K562 (cell line): ENCODE data around the gene CDCA4. TPM values are rescaled to one million over a fixed set of nuclear protein-coding genes. Genes with fewer than 3 reads are reported as not detected.

Experiments
- ATAC-seq: fragments of 200-7000 bp; cut with Tn5 transposase; 3 replicates; pipeline ENCODE4 v1.9.1; 2020; ENCODE audit warnings: moderate library complexity
- BruUV-seq: library from RNA; stranded (reverse); fragments of 400-500 nt; replicated peaks from 2 replicates; lab custom pipeline; 2021; lab: Mats Ljungman, UMichigan
- CTCF ChIA-PET: fragments of 300-600 bp; formaldehyde crosslinking; extraction: SDS; loops from one replicate; lab custom pipeline; 2021; ENCODE audit warnings: low intra/inter-chr PET ratio; lab: Yijun Ruan, JAX
- POLR2A ChIA-PET: fragments of 300-600, 350-650 bp; sonication (Branson Sonifier 250); formaldehyde crosslinking; extraction: SDS; loops from one replicate; lab custom pipeline; 2021; ENCODE audit warnings: antibody characterized with exemption, inconsistent platforms; lab: Yijun Ruan, JAX
- DNase-seq, 4 experiments: peaks; one replicate each; pipeline versions ENCODE4 v3.0.0 to v3.0.0-alpha.2; 2011 to 2018; ENCODE audit warnings: low spot score in 3 of 4, mixed read lengths in 3 of 4; ENCODE audit errors: extremely low read depth in 1 of 4
- FAIRE-seq: peaks from 2 replicates; lab custom pipeline; 2011; peaks lifted over from hg19 to GRCh38; lab: Jason Lieb, UNC
- H2AFZ ChIP-seq: 2 replicates; pipeline ENCODE4 v1.6.0; 2011; ENCODE audit warnings: low read depth, low read length, control low read depth, inconsistent platforms
- H3K27ac ChIP-seq: fragments of 200-600 bp; 3 replicates; pipeline ENCODE4 v1.8.0; 2011; ENCODE audit warnings: low read depth, mild to moderate bottlenecking, control low read depth, inconsistent platforms, low read length, moderate library complexity, mixed read lengths; ENCODE audit errors: extremely low read depth
- H3K27me3 ChIP-seq, 2 experiments: fragments of 300-600 bp in 1 of 2; 2 replicates in 1 of 2; 3 replicates in 1 of 2; pipeline versions ENCODE4 v1.6.0 to v1.8.0; 2011; ENCODE audit warnings: inconsistent platforms in 2 of 2, low read length in 2 of 2, mild to moderate bottlenecking in 1 of 2, mixed read lengths in 1 of 2, moderate library complexity in 1 of 2; ENCODE audit not compliant: control insufficient read depth in 2 of 2, insufficient read depth in 2 of 2
- H3K36me3 ChIP-seq: fragments of 300-600 bp; 3 replicates; pipeline ENCODE4 v1.8.0; 2011; ENCODE audit warnings: mild to moderate bottlenecking, low read length, inconsistent platforms; ENCODE audit not compliant: control insufficient read depth, insufficient read depth
- H3K4me1 ChIP-seq, 2 experiments: fragments of 200-600 bp in 1 of 2; replicated peaks in 1 of 2; 2 replicates in 1 of 2; 3 replicates in 1 of 2; pipeline versions ENCODE4 v1.5.1 to v1.8.0; 2011; ENCODE audit warnings: inconsistent platforms in 2 of 2, low read length in 2 of 2, mild to moderate bottlenecking in 1 of 2, mixed read lengths in 1 of 2, moderate library complexity in 1 of 2; ENCODE audit not compliant: control insufficient read depth in 2 of 2, insufficient read depth in 2 of 2
- H3K4me2 ChIP-seq: 2 replicates; pipeline ENCODE4 v1.6.1; 2011; ENCODE audit warnings: low read length, control low read depth, inconsistent platforms, mixed read lengths; ENCODE audit not compliant: insufficient read depth
- H3K4me3 ChIP-seq: fragments of 200-600 bp; sonication (generic), shearing (Covaris generic); 2 replicates; pipeline ENCODE4 v1.5.1; 2016; ENCODE audit warnings: control low read depth, inconsistent platforms
- H3K79me2 ChIP-seq: fragments of 200-600 bp; 3 replicates; pipeline ENCODE4 v1.8.0; 2011; ENCODE audit warnings: low read length, inconsistent platforms; ENCODE audit not compliant: control insufficient read depth, insufficient read depth
- H3K9ac ChIP-seq, 2 experiments: 2 replicates each; pipeline versions ENCODE4 v1.6.0 to v1.6.1; 2011; ENCODE audit warnings: low read depth in 2 of 2, low read length in 2 of 2, control low read depth in 1 of 2, inconsistent platforms in 1 of 2, mild to moderate bottlenecking in 1 of 2, mixed read lengths in 1 of 2; ENCODE audit not compliant: insufficient read depth in 1 of 2
- H3K9me1 ChIP-seq: one replicate; pipeline ENCODE4 v1.6.0; 2011; ENCODE audit warnings: inconsistent platforms, mild to moderate bottlenecking, low read length, moderate library complexity; ENCODE audit not compliant: control insufficient read depth, insufficient read depth
- H3K9me3 ChIP-seq: replicated peaks from 2 replicates; pipeline ENCODE4 v1.5.1; 2011; ENCODE audit warnings: low read depth, low read length, inconsistent platforms; ENCODE audit not compliant: control insufficient read depth, insufficient read depth
- H4K20me1 ChIP-seq: replicated peaks from 2 replicates; pipeline ENCODE4 v1.6.1; 2011; ENCODE audit warnings: low read length, inconsistent platforms, mixed read lengths; ENCODE audit not compliant: control insufficient read depth, insufficient read depth
- ATF7 ChIP-seq: fragments of 450-650 bp; IDR thresholded peaks from 2 replicates; pipeline ENCODE4 v1.7.1; 2014; ENCODE audit warnings: mild to moderate bottlenecking, moderate library complexity
- CREB3 ChIP-seq: fragments of 450-650 bp; conservative IDR thresholded peaks from 2 replicates; pipeline ENCODE4 v1.6.1; 2016; ENCODE audit warnings: missing genetic modification characterization, low read depth, mild to moderate bottlenecking, missing compliant biosample characterization, moderate library complexity
- DLX4 ChIP-seq: fragments of 250-450 bp; sonication (Bioruptor Pico); IDR thresholded peaks from 2 replicates; pipeline ENCODE4 v1.6.1; 2021; ENCODE audit warnings: mild to moderate bottlenecking
- HDAC1 ChIP-seq, 2 experiments: fragments of 450-650 bp; IDR thresholded peaks; 2 replicates each; pipeline ENCODE4 v1.6.1; 2016 to 2017; ENCODE audit warnings: inconsistent platforms in 1 of 2, mild to moderate bottlenecking in 1 of 2, moderate library complexity in 1 of 2
- MEF2A ChIP-seq: IDR thresholded peaks from 2 replicates; pipeline ENCODE4 v1.6.1; 2011; ENCODE audit warnings: low read depth, mild to moderate bottlenecking, low read length, moderate library complexity; ENCODE audit not compliant: control insufficient read depth
- POLR2G ChIP-seq: fragments of 200-400 bp; formaldehyde crosslinking; IDR thresholded peaks from 2 replicates; pipeline ENCODE4 v1.6.1; 2017; ENCODE audit warnings: low read depth, mild to moderate bottlenecking, antibody characterized with exemption, low read length, moderate library complexity
- RBM22 ChIP-seq: fragments of 200-400 bp; formaldehyde crosslinking; IDR thresholded peaks from 2 replicates; pipeline ENCODE4 v1.6.1; 2018; ENCODE audit warnings: low read length, low read depth; ENCODE audit not compliant: poor library complexity, severe bottlenecking
- TAF9B ChIP-seq: fragments of 450-650 bp; IDR thresholded peaks from 2 replicates; pipeline ENCODE4 v1.6.1; 2018; ENCODE audit warnings: mild to moderate bottlenecking; ENCODE audit not compliant: partially characterized antibody
- TBP ChIP-seq: optimal IDR thresholded peaks from 2 replicates; pipeline ENCODE3; 2011; ENCODE audit warnings: low read depth, low read length, improper control_type of control experiment
- TRIM28 ChIP-seq: fragments of 450-650 bp; IDR thresholded peaks from 2 replicates; pipeline ENCODE4 v1.6.1; 2017
- VEZF1 ChIP-seq: fragments of 200-800 bp; sonication (Bioruptor generic); IDR thresholded peaks from 2 replicates; pipeline ENCODE4 v1.6.1; 2017; ENCODE audit warnings: missing genetic modification characterization, missing compliant biosample characterization
- ZFP36 ChIP-seq: fragments of 150-350 bp; IDR thresholded peaks from 2 replicates; pipeline ENCODE4 v1.6.1; 2018; ENCODE audit warnings: low read length, low read depth; ENCODE audit not compliant: partially characterized antibody
- ZNF518B ChIP-seq: fragments of 250-450 bp; sonication (Bioruptor Pico); IDR thresholded peaks from 2 replicates; pipeline ENCODE4 v1.5.0; 2021; ENCODE audit warnings: mild to moderate bottlenecking, moderate library complexity
- ZNF764 ChIP-seq: fragments of 250-450 bp; sonication (Bioruptor Pico); IDR thresholded peaks from 2 replicates; pipeline ENCODE4 v1.4.0; 2020; ENCODE audit warnings: low read depth, mild to moderate bottlenecking, moderate library complexity
- WGBS: fragments of 100-300 bp; shearing (Covaris generic); methylation state at CpG from one replicate; pipeline ENCODE4 v1.1.6; 2016; ENCODE audit warnings: low coverage, mixed read lengths; ENCODE audit not compliant: insufficient coverage; ENCODE audit errors: missing lambda C conversion rate; 5-methylcytosine and 5-hydroxymethylcytosine counted together
- in situ Hi-C: fragments of 300-500 bp; cut with MboI; formaldehyde crosslinking; loops from 4 replicates; pipeline ENCODE4 v1.15.0; 2018; ENCODE audit warnings: inconsistent platforms, mixed read lengths
- intact Hi-C: fragments of 100-400 bp; cut with micrococcal nuclease; formaldehyde crosslinking; loops from 2 replicates; pipeline ENCODE4 v1.14.2; 2022
- polyA plus RNA-seq, 8 experiments: library from polyadenylated mRNA; depleted of rRNA in 4 of 8; stranded (reverse) in 5 of 8; unstranded in 3 of 8; fragments of >200 nt; fragmentation: Nextera tagmentation in 2 of 8; fragmentation: Illumina TruSeq in 1 of 8; extraction: Ambion mirVana in 2 of 8; extraction: Trizol in 1 of 8; gene quantifications; 2 replicates each; pipeline versions ENCODE4 v1.2.1 to v1.2.3, GENCODE V29; 2011 to 2014; ENCODE audit warnings: inconsistent platforms in 1 of 8, missing spikeins in 1 of 8
- total RNA-seq, 7 experiments: library from RNA; depleted of rRNA in 6 of 7; stranded (reverse); fragments of >200 nt in 6 of 7; fragmentation: Illumina TruSeq in 2 of 7; extraction: Trizol in 2 of 7; gene quantifications; 2 replicates each; pipeline versions ENCODE4 v1.2.1 to v1.2.3, GENCODE V29; 2011 to 2021; ENCODE audit warnings: low replicate concordance in 1 of 7

Gene CDCA4
- total and polyA plus RNA-seq, 9 of the 15 experiments (the other 6 are each of a cell fraction or from before 2014, with no cell fraction given): 6.6 to 44.2 (median 23.0) TPM

GRCh38 chr14:104977681-104978653 is 42.9 kb downstream of the CDCA4 start, which contains the start of gene AHNAK2:
TSS of gene AHNAK2 (minus strand) at chr14:104978374. CDS start at chr14:104978237, 137 bp downstream.
- ChIA-PET POLR2A (no interaction called here), CTCF (interaction anchor here (1.0 to 3.9 kb wide), 2 partner anchors 64 to 68 kb away, joined by 3 to 85 read pairs; no protein-coding TSS in a partner anchor)
- 2% methylated on average over 11 of the region's 111 CpGs for WGBS
- ATAC-seq (peak; percentile 92), FAIRE-seq (no peak), DNase-seq (peak; percentile 85 to 88 (median 88))
- Histone ChIP-seq H2AFZ (peak within 1 kb of the TSS; percentile 91), H3K4me1 (peaks cover 7 to 70% of the 10 kb centered on the region in 2 experiments; a peak in 4 of 5 replicates), H3K9me1 (no peaks in the 10 kb centered on the region), H3K4me2 (peak within 1 kb of the TSS; percentile 73), H3K9ac (peak within 1 kb of the TSS in 1 of 2 experiments; percentile 91; a peak in 2 of 4 replicates), H3K79me2 (no peaks in the 10 kb centered on the region), H3K27me3 (no peaks in the 10 kb centered on the region), H3K27ac (no peak within 1 kb of the TSS), H4K20me1 (0 out of 2 replicates have a peak, but pooled peaks cover 11% of the 10 kb centered on the region), H3K36me3 (no peaks in the 10 kb centered on the region), H3K4me3 (peak within 1 kb of the TSS; percentile 38), H3K9me3 (no peaks in the 10 kb centered on the region)
- intact Hi-C loops: loop anchor here (5.0 kb wide), 1 partner anchor 39 kb away; no protein-coding TSS in a partner anchor
- in situ Hi-C loops: no loop called here
- no TSS peak for BruUV-seq
- TF ChIP-seq TBP (peak; percentile 72), ATF7 (no peak), ZNF518B (no peak), DLX4 (no peak), MEF2A (no peak), POLR2G (peak; percentile 74), ZNF764 (no peak), TAF9B (no peak), CREB3 (tag) (no peak), TRIM28 (no peak), VEZF1 (CRISPR knock-in tag) (peak; percentile 47), HDAC1 (IDR thresholded peaks at IDR 0.05) (no peak), RBM22 (no peak), ZFP36 (no peak)
